GM19452 (cell line): ENCODE measurements around the gene MAGI1.
"Not testable (repeated sequence)": the region's sequence is repeated elsewhere in the genome, so short reads cannot be mapped to it uniquely, and the experiment has no call there.

Source experiments
- ATAC-seq: cut with Tn5 transposase; IDR thresholded peaks from one replicate; pipeline ENCODE4 v1.9.1; 2021; ENCODE audit not compliant: unreplicated experiment

The MAGI1 gene

GRCh38 chr3:65880350-65880749, 158.4 kb downstream of the MAGI1 start:
- ATAC-seq, result no peak

- no peak for ATAC-seq
Observed at GRCh38 chr3:65879372-65879771, 159.3 kb downstream of the MAGI1 start.

GRCh38 chr3:65878831-65879230, 159.9 kb downstream of the MAGI1 start:
- no peak for ATAC-seq

GRCh38 chr3:65877160-65877559, 161.6 kb downstream of the MAGI1 start:
- ATAC-seq, result no peak

- ATAC-seq, result no peak
Observed at GRCh38 chr3:65876028-65876420, 162.7 kb downstream of the MAGI1 start.

- ATAC-seq, result no peak
Observed at GRCh38 chr3:65875393-65876027, 163.2 kb downstream of the MAGI1 start.

- no peak for ATAC-seq
Observed at GRCh38 chr3:65873869-65874268, 164.8 kb downstream of the MAGI1 start.

GRCh38 chr3:65873028-65873427, 165.7 kb downstream of the MAGI1 start:
- ATAC-seq, result no peak

GRCh38 chr3:65871305-65872141, 167.2 kb downstream of the MAGI1 start:
- no peak for ATAC-seq

- ATAC-seq, result no peak
Observed at GRCh38 chr3:65869798-65870197, 168.9 kb downstream of the MAGI1 start.

GRCh38 chr3:65867463-65868210, 171.1 kb downstream of the MAGI1 start:
- ATAC-seq, result no peak

- no peak for ATAC-seq
Observed at GRCh38 chr3:65864357-65864904, 174.3 kb downstream of the MAGI1 start.

- no peak for ATAC-seq
Observed at GRCh38 chr3:65861718-65862117, 177.0 kb downstream of the MAGI1 start.

- not testable (repeated sequence) for ATAC-seq
Observed at GRCh38 chr3:65859612-65860011, 179.1 kb downstream of the MAGI1 start.

GRCh38 chr3:65858749-65859148, 180.0 kb downstream of the MAGI1 start:
- no peak for ATAC-seq

- ATAC-seq, result no peak
Observed at GRCh38 chr3:65857327-65857726, 181.4 kb downstream of the MAGI1 start.

- no peak for ATAC-seq
Observed at GRCh38 chr3:65856907-65857306, 181.8 kb downstream of the MAGI1 start.

- ATAC-seq, result no peak
Observed at GRCh38 chr3:65855370-65856100, 183.2 kb downstream of the MAGI1 start.

- no peak for ATAC-seq
Observed at GRCh38 chr3:65854606-65855304, 184.0 kb downstream of the MAGI1 start.

GRCh38 chr3:65851827-65852226, 186.9 kb downstream of the MAGI1 start:
- no peak for ATAC-seq
